Upper lobe of left lung (tissue), 4 donors: ENCODE results near the gene RNF2.

ENCODE experiments used
- POLR2A ChIP-seq, 4 donors: fragments of 450-650 bp; IDR thresholded peaks; one replicate each; pipeline ENCODE4 v1.5.1; 2016 to 2017; ENCODE audit warnings: antibody characterized with exemption in 4 of 4, mild to moderate bottlenecking in 2 of 4
- POLR2AphosphoS5 ChIP-seq, 2 donors: sonication (generic); formaldehyde crosslinking; IDR thresholded peaks; one replicate each; pipeline ENCODE4 v1.5.1; 2017; ENCODE audit warnings: antibody characterized with exemption in 2 of 2
- TF ChIP-seq, protein P1 (sequence below), 6 experiments: fragments of 450-650 bp in 4 of 6; fragments of 200-600 bp in 2 of 6; sonication (generic) in 2 of 6; IDR thresholded peaks; one replicate each; pipeline ENCODE4 v1.5.1; 2016 to 2019; ENCODE audit warnings: antibody characterized with exemption in 6 of 6

DNA sequence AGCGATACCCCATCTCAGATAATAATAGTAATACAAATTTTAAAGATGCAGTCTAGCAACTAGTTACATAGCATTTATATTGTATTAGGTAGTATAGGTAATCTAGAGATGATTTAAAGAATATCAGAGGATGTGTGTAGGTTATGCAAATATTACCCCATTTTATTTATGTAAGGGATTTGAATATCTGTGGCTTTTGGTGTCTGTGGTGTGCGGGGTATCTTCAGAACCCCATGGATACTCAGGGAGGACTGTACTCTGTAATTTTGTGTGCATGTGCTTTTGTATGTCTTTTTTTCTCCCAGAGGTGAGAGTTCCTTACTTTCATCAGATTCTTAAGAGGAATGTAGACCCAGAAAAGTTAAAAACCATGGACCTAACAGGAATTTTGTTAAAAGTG lies 12.8 kb downstream of the RNF2 start:
- TF ChIP-seq, protein P1, sequence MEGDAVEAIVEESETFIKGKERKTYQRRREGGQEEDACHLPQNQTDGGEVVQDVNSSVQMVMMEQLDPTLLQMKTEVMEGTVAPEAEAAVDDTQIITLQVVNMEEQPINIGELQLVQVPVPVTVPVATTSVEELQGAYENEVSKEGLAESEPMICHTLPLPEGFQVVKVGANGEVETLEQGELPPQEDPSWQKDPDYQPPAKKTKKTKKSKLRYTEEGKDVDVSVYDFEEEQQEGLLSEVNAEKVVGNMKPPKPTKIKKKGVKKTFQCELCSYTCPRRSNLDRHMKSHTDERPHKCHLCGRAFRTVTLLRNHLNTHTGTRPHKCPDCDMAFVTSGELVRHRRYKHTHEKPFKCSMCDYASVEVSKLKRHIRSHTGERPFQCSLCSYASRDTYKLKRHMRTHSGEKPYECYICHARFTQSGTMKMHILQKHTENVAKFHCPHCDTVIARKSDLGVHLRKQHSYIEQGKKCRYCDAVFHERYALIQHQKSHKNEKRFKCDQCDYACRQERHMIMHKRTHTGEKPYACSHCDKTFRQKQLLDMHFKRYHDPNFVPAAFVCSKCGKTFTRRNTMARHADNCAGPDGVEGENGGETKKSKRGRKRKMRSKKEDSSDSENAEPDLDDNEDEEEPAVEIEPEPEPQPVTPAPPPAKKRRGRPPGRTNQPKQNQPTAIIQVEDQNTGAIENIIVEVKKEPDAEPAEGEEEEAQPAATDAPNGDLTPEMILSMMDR (IDR thresholded peaks at IDR 0.05), result no peak
- no peak for TF ChIP-seq POLR2A (IDR thresholded peaks at IDR 0.05)
- no peak for TF ChIP-seq POLR2AphosphoS5 (IDR thresholded peaks at IDR 0.05)
